Osteocyte (in vitro differentiated cells): Measurements from ENCODE around the gene NAT9. TPM values are rescaled to one million over a fixed set of nuclear protein-coding genes. Genes with fewer than 3 reads are reported as not detected.

Experiments used
- DNase-seq: peaks from one replicate; pipeline ENCODE4 v3.0.0; 2021; ENCODE audit warnings: mixed read lengths; ENCODE audit not compliant: unreplicated experiment; ENCODE audit errors: extremely low spot score
- H3K27ac Mint-ChIP-seq: one replicate; pipeline ENCODE4 v1.8.0; 2021; ENCODE audit warnings: mild to moderate bottlenecking, mixed read lengths; ENCODE audit not compliant: unreplicated experiment
- H3K27me3 Mint-ChIP-seq: one replicate; pipeline ENCODE4 v1.8.0; 2021; ENCODE audit warnings: mixed read lengths; ENCODE audit not compliant: unreplicated experiment
- H3K36me3 Mint-ChIP-seq: one replicate; pipeline ENCODE4 v1.8.0; 2021; ENCODE audit warnings: mixed read lengths; ENCODE audit not compliant: unreplicated experiment
- H3K4me1 Mint-ChIP-seq: one replicate; pipeline ENCODE4 v1.8.0; 2021; ENCODE audit warnings: mixed read lengths; ENCODE audit not compliant: unreplicated experiment
- H3K4me3 Mint-ChIP-seq: one replicate; pipeline ENCODE4 v1.8.0; 2021; ENCODE audit warnings: mild to moderate bottlenecking, moderate library complexity, mixed read lengths; ENCODE audit not compliant: unreplicated experiment
- H3K9me3 Mint-ChIP-seq: one replicate; pipeline ENCODE4 v1.8.0; 2021; ENCODE audit warnings: mixed read lengths; ENCODE audit not compliant: unreplicated experiment
- CTCF ChIP-seq: fragments of 200-600 bp; sonication (generic); IDR thresholded peaks from 2 replicates; pipeline ENCODE4 v1.5.0; 2021; ENCODE audit warnings: antibody characterized with exemption, mild to moderate bottlenecking, moderate library complexity
- total RNA-seq: library from RNA; stranded (reverse); gene quantifications from 2 replicates; pipeline ENCODE4 v1.2.1, GENCODE V29; 2021

Gene NAT9
- total RNA-seq, 1 donor from 2014 or later = 52.5 TPM

- H3K4me3 Mint-ChIP-seq = peak overlapping the region; percentile 62
These were observed 17.3 kb downstream of the NAT9 start for GRCh38 chr17:74758848-74759168.

GRCh38 chr17:74757931-74758847 is 18.0 kb downstream of the NAT9 start:
- Mint-ChIP-seq H3K27ac (peak overlapping the region; percentile 97), H3K4me1 (peaks cover 79% of the 10 kb centered on the region), H3K9me3 (no peaks in the 10 kb centered on the region), H3K36me3 (no peaks in the 10 kb centered on the region), H3K4me3 (peak overlapping the region; percentile 62), H3K27me3 (no peaks in the 10 kb centered on the region)
- no peak for DNase-seq
- TF ChIP-seq CTCF = no peak

More at GRCh38 chr17:74758848-74759168, 17.3 kb downstream of the NAT9 start:
- H3K9me3 Mint-ChIP-seq = no peaks in the 10 kb centered on the region
- H3K27ac Mint-ChIP-seq = peak overlapping the region; percentile 97
- no peaks in the 10 kb centered on the region for H3K27me3 Mint-ChIP-seq
- no peaks in the 10 kb centered on the region for H3K36me3 Mint-ChIP-seq
- TF ChIP-seq CTCF = no peak
- peaks cover 80% of the 10 kb centered on the region for H3K4me1 Mint-ChIP-seq
- DNase-seq = no peak

GRCh38 chr17:74757502-74757901 is 18.6 kb downstream of the NAT9 start:
- H3K4me1 Mint-ChIP-seq = peaks cover 79% of the 10 kb centered on the region
- no peak for TF ChIP-seq CTCF
- peak overlapping the region; percentile 62 for H3K4me3 Mint-ChIP-seq
- H3K36me3 Mint-ChIP-seq = peaks cover 6% of the 10 kb centered on the region
- peak overlapping the region; percentile 97 for H3K27ac Mint-ChIP-seq
- no peaks in the 10 kb centered on the region for H3K9me3 Mint-ChIP-seq
- no peaks in the 10 kb centered on the region for H3K27me3 Mint-ChIP-seq
- DNase-seq = no peak

- no peaks in the 10 kb centered on the region for H3K9me3 Mint-ChIP-seq
- H3K4me1 Mint-ChIP-seq = peaks cover 79% of the 10 kb centered on the region
- H3K27ac Mint-ChIP-seq = peak overlapping the region; percentile 97
- H3K27me3 Mint-ChIP-seq = no peaks in the 10 kb centered on the region
- peak overlapping the region; percentile 40 for H3K4me3 Mint-ChIP-seq
- peaks cover 11% of the 10 kb centered on the region for H3K36me3 Mint-ChIP-seq
- no peak for TF ChIP-seq CTCF
- DNase-seq = no peak
These were observed 19.3 kb downstream of the NAT9 start for GRCh38 chr17:74756891-74757290.

GRCh38 chr17:74755533-74755932 is 20.6 kb downstream of the NAT9 start:
- Mint-ChIP-seq H3K9me3 (no peaks in the 10 kb centered on the region), H3K4me1 (peaks cover 78% of the 10 kb centered on the region), H3K36me3 (peaks cover 14% of the 10 kb centered on the region), H3K27ac (no peak overlapping the region), H3K4me3 (no peak overlapping the region), H3K27me3 (no peaks in the 10 kb centered on the region)
- DNase-seq = no peak
- no peak for TF ChIP-seq CTCF
